Caco-2 (cell line): Measurements from ENCODE around the gene FAM124A. TPM values are rescaled to one million over a fixed set of nuclear protein-coding genes. Genes with fewer than 3 reads are reported as not detected.

Source experiments
- BruUV-seq: library from RNA; stranded (reverse); fragments of 400-500 nt; replicated peaks from 2 replicates; lab custom pipeline; 2021; lab: Mats Ljungman, UMichigan
- CTCF ChIA-PET: fragments of 300-600 bp; sonication (Branson Sonifier 250); formaldehyde crosslinking; loops from one replicate; lab custom pipeline; 2022; ENCODE audit warnings: antibody characterized with exemption; lab: Charles Lee
- POLR2A ChIA-PET: fragments of 300-600 bp; sonication (Branson Sonifier 250); formaldehyde crosslinking; loops from one replicate; lab custom pipeline; 2022; ENCODE audit warnings: antibody characterized with exemption; lab: Charles Lee
- DNase-seq, 2 experiments: peaks; one replicate each; pipeline versions ENCODE4 v3.0.0 to v3.0.0-alpha.2; 2020 to 2022
- H3K27me3 ChIP-seq: replicated peaks from 2 replicates; pipeline ENCODE4 v1.6.0; 2011; ENCODE audit warnings: low read length; ENCODE audit not compliant: control insufficient read depth, insufficient read depth
- H3K36me3 ChIP-seq: 2 replicates; pipeline ENCODE4 v1.5.1; 2011; ENCODE audit warnings: low read length; ENCODE audit not compliant: control insufficient read depth, insufficient read depth
- H3K4me1 ChIP-seq: fragments of 250-450 bp; sonication (Bioruptor Pico); 2 replicates; pipeline ENCODE4 v1.5.1; 2020; ENCODE audit warnings: mild to moderate bottlenecking
- H3K4me3 ChIP-seq: 2 replicates; pipeline ENCODE4 v1.5.1; 2011; ENCODE audit warnings: low read depth, mild to moderate bottlenecking, control low read depth, low read length
- H3K9me3 ChIP-seq: fragments of 250-450 bp; sonication (Bioruptor Pico); 2 replicates; pipeline ENCODE4 v1.5.1; 2020; ENCODE audit warnings: mild to moderate bottlenecking, moderate library complexity
- H3K27ac Mint-ChIP-seq: one replicate; pipeline ENCODE4 v1.8.0; 2022; ENCODE audit warnings: mixed read lengths; ENCODE audit not compliant: unreplicated experiment
- H3K27me3 Mint-ChIP-seq: one replicate; pipeline ENCODE4 v1.8.0; 2022; ENCODE audit warnings: mixed read lengths; ENCODE audit not compliant: insufficient read depth, unreplicated experiment
- H3K36me3 Mint-ChIP-seq: one replicate; pipeline ENCODE4 v1.8.0; 2022; ENCODE audit warnings: mild to moderate bottlenecking, mixed read lengths; ENCODE audit not compliant: insufficient read depth, unreplicated experiment
- H3K4me1 Mint-ChIP-seq: one replicate; pipeline ENCODE4 v1.8.0; 2022; ENCODE audit warnings: low read depth, mixed read lengths; ENCODE audit not compliant: unreplicated experiment
- H3K4me3 Mint-ChIP-seq: one replicate; pipeline ENCODE4 v1.8.0; 2022; ENCODE audit warnings: mild to moderate bottlenecking, moderate library complexity, mixed read lengths; ENCODE audit not compliant: unreplicated experiment
- H3K9me3 Mint-ChIP-seq: one replicate; pipeline ENCODE4 v1.8.0; 2022; ENCODE audit warnings: mixed read lengths; ENCODE audit not compliant: unreplicated experiment
- CTCF ChIP-seq, 2 experiments: fragments of 200-600 bp in 1 of 2; IDR thresholded peaks; 1 replicate in 1 of 2; 2 replicates in 1 of 2; pipeline versions ENCODE4 v1.5.1 to v1.8.0; 2011 to 2022; ENCODE audit warnings: antibody characterized with exemption in 1 of 2, control low read depth in 1 of 2, inconsistent platforms in 1 of 2, low read depth in 1 of 2, low read length in 1 of 2, mild to moderate bottlenecking in 1 of 2, moderate library complexity in 1 of 2; ENCODE audit not compliant: insufficient read depth in 1 of 2, severe bottlenecking in 1 of 2, unreplicated experiment in 1 of 2
- intact Hi-C: fragments of 100-400 bp; cut with micrococcal nuclease; formaldehyde crosslinking; loops from one replicate; pipeline ENCODE4 v1.10.0; 2022; ENCODE audit not compliant: unreplicated experiment
- total RNA-seq: library from RNA; stranded (reverse); gene quantifications from 2 replicates; pipeline ENCODE4 v1.2.3, GENCODE V29; 2022

Gene FAM124A
- total RNA-seq, 1 experiment from 2014 or later = 0.52 TPM

- Histone ChIP-seq H3K36me3 (no peaks in the 10 kb centered on the region), H3K4me1 (no peaks in the 10 kb centered on the region), H3K4me3 (no peak overlapping the region), H3K9me3 (no peaks in the 10 kb centered on the region), H3K27me3 (no peaks in the 10 kb centered on the region)
- no peak overlapping the region for H3K27ac Mint-ChIP-seq
- H3K4me3 Mint-ChIP-seq = no peak overlapping the region
- POLR2A ChIA-PET = no interaction called here
- no peak for TF ChIP-seq CTCF (IDR thresholded peaks at IDR 0.05; ENCODE audit: insufficient read depth in 1 of 2, low read depth in 1 of 2, low read length in 1 of 2, severe bottlenecking in 1 of 2, unreplicated experiment in 1 of 2)
- H3K27me3 Mint-ChIP-seq = no peaks in the 10 kb centered on the region
- intact Hi-C loops = no loop called here
- BruUV-seq = no TSS peak
- H3K9me3 Mint-ChIP-seq = no peaks in the 10 kb centered on the region
- H3K36me3 Mint-ChIP-seq = no peaks in the 10 kb centered on the region
- CTCF ChIA-PET = no interaction called here
- H3K4me1 Mint-ChIP-seq = no peaks in the 10 kb centered on the region
- DNase-seq = no peak
Measured at GRCh38 chr13:51255556-51255955, 33.4 kb downstream of the FAM124A start.

GRCh38 chr13:51257187-51257586, 35.0 kb downstream of the FAM124A start:
- POLR2A ChIA-PET = no interaction called here
- H3K36me3 ChIP-seq = no peaks in the 10 kb centered on the region

GRCh38 chr13:51258612-51259548, 36.7 kb downstream of the FAM124A start:
- no peaks in the 10 kb centered on the region for H3K9me3 ChIP-seq
- H3K27me3 ChIP-seq = no peaks in the 10 kb centered on the region
- ChIA-PET CTCF (no interaction called here), POLR2A (no interaction called here)
- Mint-ChIP-seq H3K9me3 (no peaks in the 10 kb centered on the region), H3K36me3 (no peaks in the 10 kb centered on the region), H3K4me1 (no peaks in the 10 kb centered on the region), H3K27ac (no peak overlapping the region), H3K27me3 (no peaks in the 10 kb centered on the region), H3K4me3 (no peak overlapping the region)
- no TSS peak for BruUV-seq
- H3K4me1 ChIP-seq = no peaks in the 10 kb centered on the region
- intact Hi-C loops = no loop called here
- H3K36me3 ChIP-seq = no peaks in the 10 kb centered on the region
- TF ChIP-seq CTCF (IDR thresholded peaks at IDR 0.05; ENCODE audit: insufficient read depth in 1 of 2, low read depth in 1 of 2, low read length in 1 of 2, severe bottlenecking in 1 of 2, unreplicated experiment in 1 of 2) = no peak
- H3K4me3 ChIP-seq = no peak overlapping the region
- no peak for DNase-seq

More at GRCh38 chr13:51257187-51257586, 35.0 kb downstream of the FAM124A start:
- Mint-ChIP-seq H3K9me3 (no peaks in the 10 kb centered on the region), H3K4me3 (no peak overlapping the region), H3K27me3 (no peaks in the 10 kb centered on the region), H3K4me1 (no peaks in the 10 kb centered on the region), H3K36me3 (no peaks in the 10 kb centered on the region), H3K27ac (no peak overlapping the region)
- Histone ChIP-seq H3K27me3 (no peaks in the 10 kb centered on the region), H3K4me1 (no peaks in the 10 kb centered on the region), H3K4me3 (no peak overlapping the region), H3K9me3 (no peaks in the 10 kb centered on the region)
- TF ChIP-seq CTCF (IDR thresholded peaks at IDR 0.05; ENCODE audit: insufficient read depth in 1 of 2, low read depth in 1 of 2, low read length in 1 of 2, severe bottlenecking in 1 of 2, unreplicated experiment in 1 of 2) = peak; percentile 5 to 13
- no peak for DNase-seq
- intact Hi-C loops = no loop called here
- BruUV-seq = no TSS peak
- CTCF ChIA-PET = no interaction called here
